GM19324 (cell line): ENCODE measurements around the gene CENPP.

Source experiments
- ATAC-seq: cut with Tn5 transposase; IDR thresholded peaks from one replicate; pipeline ENCODE4 v1.9.1; 2021; ENCODE audit warnings: mild to moderate bottlenecking, moderate library complexity; ENCODE audit not compliant: unreplicated experiment, low FRiP score

Gene CENPP

GRCh38 chr9:92325269-92325990 is at the start of gene CENPP, which contains the start of gene NOL8:
TSS of gene CENPP (plus strand) at chr9:92325953.
TSS of gene NOL8 (minus strand) at chr9:92325350. CDS start at chr9:92324161, 1,189 bp downstream.
- peak; percentile 95 for ATAC-seq

- no peak for ATAC-seq
Observed at GRCh38 chr9:92276331-92277032, 49.3 kb upstream of the CENPP start.

- ATAC-seq: no peak
Observed at GRCh38 chr9:92278110-92278509, 47.6 kb upstream of the CENPP start.

- ATAC-seq: no peak
Observed at GRCh38 chr9:92279302-92279701, 46.5 kb upstream of the CENPP start.

GRCh38 chr9:92289708-92290390 is 35.9 kb upstream of the CENPP start:
- no peak for ATAC-seq

GRCh38 chr9:92290785-92291429 is 34.8 kb upstream of the CENPP start:
- no peak for ATAC-seq

- no peak for ATAC-seq
Observed at GRCh38 chr9:92291577-92291976, 34.2 kb upstream of the CENPP start.

GRCh38 chr9:92292338-92293074 is 33.2 kb upstream of the CENPP start:
- ATAC-seq: no peak

- ATAC-seq: no peak
Observed at GRCh38 chr9:92293075-92293354, 32.7 kb upstream of the CENPP start.

GRCh38 chr9:92293452-92294296 is 32.1 kb upstream of the CENPP start, which contains the start of gene IARS1:
TSS of gene IARS1 (minus strand) at chr9:92293697. CDS start at chr9:92289419, 4,278 bp downstream.
- ATAC-seq: peak; percentile 96

GRCh38 chr9:92294297-92294676 is 31.5 kb upstream of the CENPP start:
- no peak for ATAC-seq

GRCh38 chr9:92295240-92295790 is 30.4 kb upstream of the CENPP start:
- ATAC-seq: no peak

GRCh38 chr9:92295827-92296258 is 29.9 kb upstream of the CENPP start:
- no peak for ATAC-seq

- ATAC-seq: no peak
Observed at GRCh38 chr9:92297611-92298010, 28.1 kb upstream of the CENPP start.

- no peak for ATAC-seq
Observed at GRCh38 chr9:92298036-92298435, 27.7 kb upstream of the CENPP start.

- ATAC-seq: no peak
Observed at GRCh38 chr9:92299116-92299515, 26.6 kb upstream of the CENPP start.

GRCh38 chr9:92300936-92301335 is 24.8 kb upstream of the CENPP start:
- ATAC-seq: no peak

- ATAC-seq: no peak
Observed at GRCh38 chr9:92308893-92309292, 16.9 kb upstream of the CENPP start.

- ATAC-seq: no peak
Observed at GRCh38 chr9:92310562-92310961, 15.2 kb upstream of the CENPP start.
